Nephron (organoid): ENCODE results near the gene WFIKKN1.

Source experiments
- H3K27ac Mint-ChIP-seq, 3 experiments: 2 replicates each; pipeline ENCODE4 v1.8.0; 2020; ENCODE audit warnings: mixed read lengths in 3 of 3, mild to moderate bottlenecking in 2 of 3, moderate library complexity in 1 of 3
- H3K27me3 Mint-ChIP-seq: 2 replicates; pipeline ENCODE4 v1.8.0; 2021; ENCODE audit warnings: low read depth, mild to moderate bottlenecking, moderate library complexity, mixed read lengths
- H3K36me3 Mint-ChIP-seq: 2 replicates; pipeline ENCODE4 v1.8.0; 2020; ENCODE audit warnings: low read depth, mixed read lengths
- H3K4me1 Mint-ChIP-seq: 2 replicates; pipeline ENCODE4 v1.8.0; 2020; ENCODE audit warnings: mixed read lengths
- H3K4me3 Mint-ChIP-seq, 3 experiments: 2 replicates each; pipeline ENCODE4 v1.8.0; 2020; ENCODE audit warnings: mild to moderate bottlenecking in 3 of 3, mixed read lengths in 3 of 3, moderate library complexity in 2 of 3
- H3K9me3 Mint-ChIP-seq: 2 replicates; pipeline ENCODE4 v1.8.0; 2020; ENCODE audit warnings: mixed read lengths
- TF ChIP-seq, protein P1 (sequence below), 3 experiments: fragments of 200-600 bp; sonication (generic); IDR thresholded peaks; one replicate each; pipeline ENCODE4 v1.5.0; 2021; ENCODE audit warnings: antibody characterized with exemption in 3 of 3; ENCODE audit not compliant: unreplicated experiment in 3 of 3

The WFIKKN1 gene

DNA sequence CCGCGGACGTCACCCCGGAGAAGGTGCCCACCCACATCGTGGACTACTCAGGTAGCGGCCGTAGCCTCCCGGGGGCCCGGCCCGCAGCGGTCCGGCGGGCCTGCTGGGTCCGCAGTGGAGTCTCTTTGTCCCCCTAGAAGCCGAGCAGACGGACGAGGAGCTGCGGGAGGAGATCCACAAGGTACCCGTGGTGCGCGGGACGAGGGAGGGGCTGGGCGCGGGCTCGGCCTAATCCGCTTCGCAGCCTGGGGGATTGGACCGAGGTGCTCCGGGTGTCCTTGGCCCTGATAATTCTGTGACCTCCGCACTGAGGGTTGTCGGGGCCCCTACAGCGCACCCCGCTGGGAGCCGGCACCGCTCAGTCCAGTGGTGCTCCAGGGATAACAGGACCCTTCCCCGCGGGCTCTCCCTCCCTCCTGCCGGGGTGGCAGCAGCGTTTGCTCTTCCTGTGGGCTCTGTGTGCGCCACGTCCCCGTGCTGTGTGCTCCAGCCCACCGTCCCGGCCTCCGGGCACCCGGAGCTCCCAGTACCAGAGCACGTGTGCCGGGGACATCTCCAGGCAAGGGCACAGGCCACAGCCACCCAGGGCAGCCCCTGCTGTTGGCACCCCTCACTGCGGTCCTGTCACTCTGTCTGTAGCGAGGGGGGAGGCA, 37.9 kb downstream of the WFIKKN1 start:
- peaks cover 3% of the 10 kb centered on the region for H3K36me3 Mint-ChIP-seq
- H3K27ac Mint-ChIP-seq = no peak overlapping the region
- TF ChIP-seq, protein P1, sequence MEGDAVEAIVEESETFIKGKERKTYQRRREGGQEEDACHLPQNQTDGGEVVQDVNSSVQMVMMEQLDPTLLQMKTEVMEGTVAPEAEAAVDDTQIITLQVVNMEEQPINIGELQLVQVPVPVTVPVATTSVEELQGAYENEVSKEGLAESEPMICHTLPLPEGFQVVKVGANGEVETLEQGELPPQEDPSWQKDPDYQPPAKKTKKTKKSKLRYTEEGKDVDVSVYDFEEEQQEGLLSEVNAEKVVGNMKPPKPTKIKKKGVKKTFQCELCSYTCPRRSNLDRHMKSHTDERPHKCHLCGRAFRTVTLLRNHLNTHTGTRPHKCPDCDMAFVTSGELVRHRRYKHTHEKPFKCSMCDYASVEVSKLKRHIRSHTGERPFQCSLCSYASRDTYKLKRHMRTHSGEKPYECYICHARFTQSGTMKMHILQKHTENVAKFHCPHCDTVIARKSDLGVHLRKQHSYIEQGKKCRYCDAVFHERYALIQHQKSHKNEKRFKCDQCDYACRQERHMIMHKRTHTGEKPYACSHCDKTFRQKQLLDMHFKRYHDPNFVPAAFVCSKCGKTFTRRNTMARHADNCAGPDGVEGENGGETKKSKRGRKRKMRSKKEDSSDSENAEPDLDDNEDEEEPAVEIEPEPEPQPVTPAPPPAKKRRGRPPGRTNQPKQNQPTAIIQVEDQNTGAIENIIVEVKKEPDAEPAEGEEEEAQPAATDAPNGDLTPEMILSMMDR (IDR thresholded peaks at IDR 0.05; ENCODE audit: unreplicated experiment in 3 of 3) = no peak
- no peaks in the 10 kb centered on the region for H3K9me3 Mint-ChIP-seq
- no peaks in the 10 kb centered on the region for H3K4me1 Mint-ChIP-seq
- no peaks in the 10 kb centered on the region for H3K27me3 Mint-ChIP-seq
- peak overlapping the region; percentile 82 to 85 (median 83) for H3K4me3 Mint-ChIP-seq

- Mint-ChIP-seq H3K27ac (no peak overlapping the region), H3K9me3 (no peaks in the 10 kb centered on the region), H3K4me1 (no peaks in the 10 kb centered on the region), H3K27me3 (no peaks in the 10 kb centered on the region), H3K4me3 (peak overlapping the region; percentile 82 to 85 (median 83)), H3K36me3 (peaks cover 3% of the 10 kb centered on the region)
- TF ChIP-seq, protein P1 (IDR thresholded peaks at IDR 0.05; ENCODE audit: unreplicated experiment in 3 of 3) = no peak
Observed at GRCh38 chr16:669666-670065, 38.9 kb downstream of the WFIKKN1 start.

GRCh38 chr16:670485-671352, 39.9 kb downstream of the WFIKKN1 start:
- H3K4me3 Mint-ChIP-seq = peak overlapping the region; percentile 75 to 82 (median 82)
- H3K27me3 Mint-ChIP-seq = peaks cover 6% of the 10 kb centered on the region
- TF ChIP-seq, protein P1 (IDR thresholded peaks at IDR 0.05; ENCODE audit: unreplicated experiment in 3 of 3) = no peak

GRCh38 chr16:671353-672131, 40.8 kb downstream of the WFIKKN1 start:
- TF ChIP-seq, protein P1 (IDR thresholded peaks at IDR 0.05; ENCODE audit: unreplicated experiment in 3 of 3) = no peak
- Mint-ChIP-seq H3K9me3 (no peaks in the 10 kb centered on the region), H3K27ac (no peak overlapping the region), H3K27me3 (peaks cover 6% of the 10 kb centered on the region), H3K4me1 (no peaks in the 10 kb centered on the region), H3K4me3 (peak overlapping the region; percentile 54 to 74 (median 74)), H3K36me3 (peaks cover 3% of the 10 kb centered on the region)

More at GRCh38 chr16:670485-671352, 39.9 kb downstream of the WFIKKN1 start:
- H3K9me3 Mint-ChIP-seq = no peaks in the 10 kb centered on the region
- H3K27ac Mint-ChIP-seq = no peak overlapping the region
- no peaks in the 10 kb centered on the region for H3K4me1 Mint-ChIP-seq
- H3K36me3 Mint-ChIP-seq = peaks cover 3% of the 10 kb centered on the region

DNA sequence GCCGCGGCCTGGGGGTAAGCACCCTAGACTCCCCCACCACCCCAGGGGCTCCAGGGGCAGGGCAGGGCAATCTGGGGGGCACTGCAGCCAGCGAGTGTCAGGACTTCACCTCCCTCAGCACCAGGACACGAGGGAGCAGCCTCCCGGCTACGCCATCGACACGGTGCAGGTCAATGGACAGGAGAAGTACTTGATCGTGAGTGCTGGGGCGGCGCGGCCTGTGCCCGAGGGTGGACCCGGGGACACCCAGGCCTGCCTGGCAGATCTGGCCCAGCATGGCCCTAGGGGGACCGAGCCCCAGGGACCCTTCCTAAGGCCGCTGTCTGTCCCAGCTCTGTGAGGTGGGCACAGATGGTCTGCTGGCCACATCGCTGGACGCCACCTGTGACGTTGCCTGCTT, 41.6 kb downstream of the WFIKKN1 start:
- no peak overlapping the region for H3K27ac Mint-ChIP-seq
- TF ChIP-seq, protein P1 (IDR thresholded peaks at IDR 0.05; ENCODE audit: unreplicated experiment in 3 of 3) = no peak

More for the DNA sequence above, 41.6 kb downstream of the WFIKKN1 start:
- Mint-ChIP-seq H3K4me3 (no peak overlapping the region), H3K36me3 (peaks cover 3% of the 10 kb centered on the region), H3K9me3 (no peaks in the 10 kb centered on the region), H3K27me3 (peaks cover 6% of the 10 kb centered on the region), H3K4me1 (no peaks in the 10 kb centered on the region)
